Hematopoietic multipotent progenitor cell treated with erythropoietin and hydrocortisone succinate and interleukin-3 and kit ligand, for 4 days (in vitro differentiated cells): Measurements from ENCODE around the gene KIAA2012.

Experiments used
- DNase-seq: peaks from one replicate; pipeline ENCODE4 v3.0.0-alpha.2; 2015

KIAA2012 gene

GRCh38 chr2:202043475-202043874 is 29.6 kb upstream of the KIAA2012 start:
- no peak for DNase-seq

- no peak for DNase-seq
Observed at GRCh38 chr2:202044777-202045176, 28.3 kb upstream of the KIAA2012 start.

GRCh38 chr2:202046572-202046971 is 26.5 kb upstream of the KIAA2012 start:
- no peak for DNase-seq

- no peak for DNase-seq
Observed at GRCh38 chr2:202049092-202049728, 23.8 kb upstream of the KIAA2012 start.

GRCh38 chr2:202049840-202050239 is 23.2 kb upstream of the KIAA2012 start:
- peak; percentile 71 for DNase-seq

GRCh38 chr2:202050652-202051051 is 22.4 kb upstream of the KIAA2012 start:
- no peak for DNase-seq

GRCh38 chr2:202051499-202052161 is 21.4 kb upstream of the KIAA2012 start:
- no peak for DNase-seq

- DNase-seq, result no peak
Observed at GRCh38 chr2:202052235-202052634, 20.8 kb upstream of the KIAA2012 start.

- DNase-seq, result no peak
Observed at GRCh38 chr2:202054679-202055078, 18.4 kb upstream of the KIAA2012 start.

- peak; percentile 68 for DNase-seq
Observed at GRCh38 chr2:202056611-202057010, 16.4 kb upstream of the KIAA2012 start.

GRCh38 chr2:202060218-202060617 is 12.8 kb upstream of the KIAA2012 start:
- peak; percentile 24 for DNase-seq

- no peak for DNase-seq
Observed at GRCh38 chr2:202061695-202062094, 11.4 kb upstream of the KIAA2012 start.

GRCh38 chr2:202064171-202064880 is 8.7 kb upstream of the KIAA2012 start:
- peak; percentile 10 for DNase-seq

GRCh38 chr2:202064881-202065230 is 8.2 kb upstream of the KIAA2012 start:
- peak; percentile 24 for DNase-seq

- DNase-seq, result peak; percentile 67
Observed at GRCh38 chr2:202065876-202066275, 7.2 kb upstream of the KIAA2012 start.

- DNase-seq, result no peak
Observed at GRCh38 chr2:202066875-202067274, 6.2 kb upstream of the KIAA2012 start.

GRCh38 chr2:202067589-202067988 is 5.5 kb upstream of the KIAA2012 start:
- no peak for DNase-seq

GRCh38 chr2:202069170-202070067 is 3.6 kb upstream of the KIAA2012 start:
- peak; percentile 90 for DNase-seq

GRCh38 chr2:202071107-202071506 is 1.9 kb upstream of the KIAA2012 start:
- no peak for DNase-seq

- peak; percentile 40 for DNase-seq
Observed at GRCh38 chr2:202072226-202072625, 829 bp upstream of the KIAA2012 start.

GRCh38 chr2:202074324-202074723 is 1.3 kb downstream of the KIAA2012 start:
- DNase-seq, result no peak

- no peak for DNase-seq
Observed at GRCh38 chr2:202079310-202079709, 6.3 kb downstream of the KIAA2012 start.

- no peak for DNase-seq
Observed at GRCh38 chr2:202084265-202084664, 11.2 kb downstream of the KIAA2012 start.
